LNCAP (cell line): ENCODE measurements around the gene IDH1.

ENCODE experiments used
- CTCF ChIP-seq: fragments of 450-650 bp; IDR thresholded peaks from 2 replicates; pipeline ENCODE4 v1.5.1; 2017; ENCODE audit warnings: mild to moderate bottlenecking

Gene IDH1

DNA sequence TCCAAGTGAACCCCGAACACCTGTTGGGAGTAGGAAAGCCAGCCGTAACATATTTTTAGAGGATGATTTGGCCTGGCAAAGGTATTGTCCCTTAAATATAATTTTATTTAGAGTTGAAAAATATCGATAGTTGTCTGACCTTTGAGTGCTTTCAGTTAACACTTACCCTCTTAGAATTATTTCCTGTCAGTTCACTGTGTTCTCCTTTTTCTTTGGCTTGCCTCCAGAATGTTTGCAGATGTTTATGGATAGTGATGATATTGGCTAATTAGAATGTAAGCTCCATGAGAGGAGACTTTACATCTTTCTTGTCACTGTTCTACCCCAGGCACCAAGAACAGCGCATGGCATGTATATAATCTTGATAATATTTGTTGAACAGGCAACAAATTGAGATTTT, 31.0 kb upstream of the IDH1 start:
- no peak for TF ChIP-seq CTCF

GRCh38 chr2:208280933-208281332, 26.1 kb upstream of the IDH1 start:
- TF ChIP-seq CTCF, result no peak

GRCh38 chr2:208280234-208280633, 25.4 kb upstream of the IDH1 start:
- no peak for TF ChIP-seq CTCF

GRCh38 chr2:208279236-208279635, 24.4 kb upstream of the IDH1 start:
- no peak for TF ChIP-seq CTCF

- TF ChIP-seq CTCF, result no peak
These were observed 23.7 kb upstream of the IDH1 start for GRCh38 chr2:208278549-208278948.

DNA sequence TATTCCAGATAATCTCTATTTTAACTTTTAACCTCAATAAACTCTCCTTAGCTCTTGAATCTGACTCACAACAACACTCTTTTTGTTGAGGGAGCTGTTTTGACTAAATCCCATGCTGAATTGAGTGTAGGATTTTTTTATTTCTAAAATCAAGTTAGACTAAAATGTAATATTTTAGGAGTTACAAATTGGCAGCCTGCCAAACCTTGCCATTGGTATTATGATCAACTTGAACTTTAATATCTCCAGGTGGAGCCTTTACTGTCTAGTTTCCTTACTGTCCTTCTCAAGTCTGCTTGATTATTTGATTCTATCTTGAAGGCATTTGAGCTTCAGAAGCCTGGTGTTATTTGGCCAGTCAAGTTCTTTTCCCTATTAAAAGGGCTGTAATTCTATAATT, 19.9 kb upstream of the IDH1 start:
- TF ChIP-seq CTCF, result no peak

DNA sequence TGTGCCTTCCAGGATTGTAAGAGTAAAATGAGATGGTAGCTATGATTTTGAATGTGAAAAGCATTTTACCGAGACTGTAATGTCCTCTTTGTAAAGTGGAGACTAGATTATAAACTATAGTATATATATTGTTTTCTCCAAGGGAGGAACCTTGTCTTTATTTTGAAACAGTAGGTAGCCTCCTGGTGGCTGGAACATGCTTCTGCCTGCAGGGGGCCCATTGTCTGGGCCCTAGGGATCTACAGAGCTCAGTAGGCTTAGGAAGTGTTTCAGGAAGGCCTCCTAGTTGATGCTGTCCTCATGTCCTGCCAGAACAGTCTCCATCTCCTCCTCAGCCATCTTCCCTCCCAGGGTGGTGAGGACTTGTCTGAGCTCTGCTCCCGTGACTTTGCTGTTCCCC, 14.2 kb upstream of the IDH1 start:
- TF ChIP-seq CTCF, result no peak

DNA sequence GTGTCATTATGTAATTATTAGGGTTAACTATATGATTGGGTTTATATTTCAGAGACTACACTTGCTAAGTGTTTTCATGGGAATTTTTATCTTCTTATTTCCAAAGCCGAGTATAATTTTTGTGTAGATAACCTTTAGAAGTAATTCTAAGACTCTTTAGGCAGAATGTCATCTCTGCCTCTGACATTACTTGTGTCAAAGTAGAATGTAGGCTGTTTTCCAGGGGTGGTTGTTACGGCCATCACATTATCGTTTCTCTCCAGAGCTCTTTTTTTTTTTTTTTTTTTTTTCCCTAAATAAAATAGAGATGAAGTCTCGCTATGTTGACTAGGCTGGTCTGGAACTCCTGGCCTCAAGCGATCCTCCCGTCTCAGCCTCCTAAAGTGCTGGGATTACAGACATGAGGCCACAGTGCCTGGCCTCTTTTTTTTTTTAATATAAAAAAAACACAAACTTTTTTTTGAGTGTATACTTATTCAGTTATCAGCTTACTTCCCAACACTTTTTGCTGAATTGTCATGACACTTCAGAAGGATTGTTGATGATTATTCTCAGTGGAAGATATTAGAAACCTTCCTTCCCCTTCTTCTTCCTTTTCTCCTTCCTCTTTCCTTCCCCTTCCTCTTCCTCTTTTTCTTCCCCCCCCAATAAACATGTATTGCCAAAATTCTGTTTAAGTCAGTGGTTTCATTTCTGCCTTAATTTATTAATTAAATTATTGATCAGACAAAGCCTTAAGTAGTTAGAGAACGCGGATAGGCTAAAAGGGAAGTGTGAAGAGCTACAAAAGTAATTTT, 13.5 kb upstream of the IDH1 start:
- no peak for TF ChIP-seq CTCF
